Uterus (tissue), 2 donors: ENCODE measurements around the gene ELMO1.

Source experiments
- POLR2A ChIP-seq, 2 donors: fragments of 450-650 bp; IDR thresholded peaks; one replicate each; pipeline ENCODE4 v1.6.1; 2016; ENCODE audit warnings: antibody characterized with exemption in 2 of 2, mild to moderate bottlenecking in 1 of 2, moderate library complexity in 1 of 2
- TF ChIP-seq, protein P1 (sequence below), 4 experiments: fragments of 200-600 bp in 2 of 4; fragments of 450-650 bp in 2 of 4; sonication (generic) in 2 of 4; IDR thresholded peaks; one replicate each; pipeline ENCODE4 v1.5.1; 2016 to 2019; ENCODE audit warnings: antibody characterized with exemption in 4 of 4, mild to moderate bottlenecking in 2 of 4, moderate library complexity in 1 of 4

- TF ChIP-seq, protein P1, sequence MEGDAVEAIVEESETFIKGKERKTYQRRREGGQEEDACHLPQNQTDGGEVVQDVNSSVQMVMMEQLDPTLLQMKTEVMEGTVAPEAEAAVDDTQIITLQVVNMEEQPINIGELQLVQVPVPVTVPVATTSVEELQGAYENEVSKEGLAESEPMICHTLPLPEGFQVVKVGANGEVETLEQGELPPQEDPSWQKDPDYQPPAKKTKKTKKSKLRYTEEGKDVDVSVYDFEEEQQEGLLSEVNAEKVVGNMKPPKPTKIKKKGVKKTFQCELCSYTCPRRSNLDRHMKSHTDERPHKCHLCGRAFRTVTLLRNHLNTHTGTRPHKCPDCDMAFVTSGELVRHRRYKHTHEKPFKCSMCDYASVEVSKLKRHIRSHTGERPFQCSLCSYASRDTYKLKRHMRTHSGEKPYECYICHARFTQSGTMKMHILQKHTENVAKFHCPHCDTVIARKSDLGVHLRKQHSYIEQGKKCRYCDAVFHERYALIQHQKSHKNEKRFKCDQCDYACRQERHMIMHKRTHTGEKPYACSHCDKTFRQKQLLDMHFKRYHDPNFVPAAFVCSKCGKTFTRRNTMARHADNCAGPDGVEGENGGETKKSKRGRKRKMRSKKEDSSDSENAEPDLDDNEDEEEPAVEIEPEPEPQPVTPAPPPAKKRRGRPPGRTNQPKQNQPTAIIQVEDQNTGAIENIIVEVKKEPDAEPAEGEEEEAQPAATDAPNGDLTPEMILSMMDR (IDR thresholded peaks at IDR 0.05), result no peak
- no peak for TF ChIP-seq POLR2A (IDR thresholded peaks at IDR 0.05)
Observed at GRCh38 chr7:36884351-36884750, 564.3 kb downstream of the ELMO1 start.
